ENCODE measurements around the gene LRRC30.
"Not testable (repeated sequence)": the region's sequence is repeated elsewhere in the genome, so short reads cannot be mapped to it uniquely, and the experiment has no call there.

Gene LRRC30

GRCh38 chr18:7230626-7231349, at the start of gene LRRC30:
TSS of gene LRRC30 (plus strand) at chr18:7231089. CDS start at chr18:7231139, 50 bp downstream.
- in situ Hi-C loops (cut with MboI; ENCODE audit: low sequenced_read_pairs), result loop anchor here (25.0 kb wide), 1 partner anchor 107 kb away; no protein-coding TSS in a partner anchor

DNA sequence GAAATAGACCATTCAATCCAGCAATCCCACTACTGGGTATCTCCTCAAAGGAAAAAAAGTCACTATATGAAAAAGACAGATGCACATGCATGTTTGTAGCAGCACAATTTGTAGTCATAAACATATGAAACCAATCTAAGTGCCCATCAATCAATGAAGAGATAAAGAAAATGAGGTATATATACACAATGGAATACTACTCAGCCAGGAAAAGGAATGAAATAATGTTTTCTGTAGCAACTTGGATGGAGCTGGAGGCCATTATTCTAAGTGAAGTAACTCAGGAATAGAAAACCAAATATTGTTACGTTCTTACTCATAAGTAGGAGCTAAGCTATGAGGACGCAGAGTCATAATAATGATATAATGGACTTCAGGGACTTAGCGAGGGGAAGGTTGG, 45.2 kb upstream of the LRRC30 start:
- in situ Hi-C loops (cut with MboI; ENCODE audit: low sequenced_read_pairs), result no loop called here

GRCh38 chr18:7190547-7191156, 40.2 kb upstream of the LRRC30 start:
- in situ Hi-C loops (cut with MboI; ENCODE audit: low sequenced_read_pairs), result no loop called here

- in situ Hi-C loops (cut with MboI; ENCODE audit: low sequenced_read_pairs), result no loop called here
Measured at GRCh38 chr18:7191736-7192135, 39.2 kb upstream of the LRRC30 start.

DNA sequence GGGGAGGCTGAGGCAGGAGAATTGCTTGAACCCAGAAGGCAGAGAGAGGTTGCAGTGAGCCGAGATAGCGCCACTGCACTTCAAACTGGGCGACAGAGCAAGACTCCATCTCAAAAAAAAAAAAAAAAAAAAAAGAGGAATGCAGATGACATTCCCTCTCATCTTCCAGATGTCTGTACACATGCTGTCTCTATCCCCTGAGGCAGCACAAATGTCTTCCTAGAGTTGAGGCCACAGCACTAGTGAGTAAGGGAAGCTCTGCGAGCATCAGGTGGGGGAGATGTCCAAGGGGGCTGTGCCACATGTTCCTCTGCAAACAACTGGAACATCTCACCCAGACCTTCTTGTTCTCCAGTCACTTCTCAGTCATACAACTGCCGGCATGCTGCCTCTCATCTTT, 35.6 kb upstream of the LRRC30 start:
- in situ Hi-C loops (cut with MboI; ENCODE audit: low sequenced_read_pairs), result no loop called here

DNA sequence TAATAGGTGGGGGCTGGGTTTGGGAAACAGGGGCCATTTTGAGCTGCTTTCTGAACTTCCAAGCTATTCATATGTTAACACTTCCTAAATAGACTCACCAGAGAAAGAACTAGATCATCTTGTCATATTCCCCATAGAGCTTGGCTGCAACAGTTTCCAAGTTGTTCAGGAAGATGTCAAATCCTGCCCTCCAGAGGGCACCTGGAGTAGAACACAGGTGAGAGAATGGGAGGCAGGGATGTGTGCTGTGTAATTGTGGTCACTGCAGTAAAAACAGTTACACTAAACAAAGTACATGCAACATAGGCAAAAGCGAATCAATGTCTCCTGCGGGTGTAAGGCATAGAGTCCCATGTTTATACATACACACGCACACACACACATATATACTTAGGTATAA, 34.5 kb upstream of the LRRC30 start:
- in situ Hi-C loops (cut with MboI; ENCODE audit: low sequenced_read_pairs), result no loop called here

DNA sequence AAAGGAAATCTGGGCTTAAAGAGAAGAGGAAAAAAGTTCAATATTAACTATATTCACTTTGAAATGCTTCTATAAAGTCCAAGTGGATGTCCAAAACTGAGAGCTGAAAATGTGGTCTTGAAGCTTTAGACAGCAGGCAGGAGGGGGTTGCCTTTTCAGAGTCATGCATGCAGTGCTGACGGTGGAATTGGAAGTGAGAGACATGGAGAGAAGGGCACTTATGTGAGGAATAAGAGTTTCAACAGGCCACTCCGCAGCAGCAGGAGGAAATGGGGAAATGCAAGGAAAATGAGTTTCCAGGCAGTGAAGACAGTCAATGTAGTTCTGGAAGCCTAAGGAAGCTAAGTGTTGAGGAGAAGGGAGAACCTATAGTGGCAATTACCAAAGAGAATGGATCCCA, 33.0 kb upstream of the LRRC30 start:
- in situ Hi-C loops (cut with MboI; ENCODE audit: low sequenced_read_pairs), result no loop called here

DNA sequence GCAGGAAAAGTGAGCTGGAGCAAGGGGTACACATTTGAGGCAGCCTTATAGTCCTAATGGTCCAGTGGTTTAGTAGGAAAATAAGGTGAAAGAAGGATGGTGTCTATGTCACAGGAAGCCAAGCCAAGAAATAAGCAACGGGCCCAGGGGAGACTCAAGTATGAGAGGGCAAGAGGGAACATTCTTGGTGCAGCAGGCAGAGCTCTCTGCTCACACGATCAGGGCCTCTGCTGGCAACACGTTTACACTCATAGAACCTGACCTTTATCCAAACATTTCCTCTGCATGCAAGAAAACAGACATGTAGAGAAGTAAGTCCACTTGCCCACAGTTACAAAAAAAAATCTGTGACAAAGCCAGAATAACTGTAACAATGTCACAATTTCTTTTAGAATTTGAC, 32.6 kb upstream of the LRRC30 start:
- in situ Hi-C loops (cut with MboI; ENCODE audit: low sequenced_read_pairs), result no loop called here

DNA sequence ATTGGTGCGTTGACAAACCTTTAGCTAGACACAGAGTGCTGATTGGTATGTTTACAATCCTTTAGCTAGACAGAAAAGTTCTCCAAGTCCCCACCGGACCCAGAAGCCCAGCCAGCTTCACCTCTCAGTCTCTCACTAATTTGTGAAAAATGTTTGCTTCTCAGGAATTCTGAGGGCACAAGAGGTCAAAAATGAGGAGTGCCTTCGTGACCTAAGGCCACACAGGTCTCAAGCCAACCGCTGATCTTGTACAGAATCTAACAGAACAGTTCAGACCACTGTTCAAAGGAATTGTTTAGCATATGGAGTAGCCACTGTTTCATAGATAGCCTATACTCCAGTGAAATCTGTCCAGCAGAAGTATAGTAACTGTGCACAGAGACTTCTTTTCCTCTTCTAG, 29.8 kb upstream of the LRRC30 start:
- in situ Hi-C loops (cut with MboI; ENCODE audit: low sequenced_read_pairs), result no loop called here

GRCh38 chr18:7202169-7202568, 28.7 kb upstream of the LRRC30 start:
- in situ Hi-C loops (cut with MboI; ENCODE audit: low sequenced_read_pairs), result no loop called here

- in situ Hi-C loops (cut with MboI; ENCODE audit: low sequenced_read_pairs), result not testable (repeated sequence)
Measured at GRCh38 chr18:7203601-7204000, 27.3 kb upstream of the LRRC30 start.

DNA sequence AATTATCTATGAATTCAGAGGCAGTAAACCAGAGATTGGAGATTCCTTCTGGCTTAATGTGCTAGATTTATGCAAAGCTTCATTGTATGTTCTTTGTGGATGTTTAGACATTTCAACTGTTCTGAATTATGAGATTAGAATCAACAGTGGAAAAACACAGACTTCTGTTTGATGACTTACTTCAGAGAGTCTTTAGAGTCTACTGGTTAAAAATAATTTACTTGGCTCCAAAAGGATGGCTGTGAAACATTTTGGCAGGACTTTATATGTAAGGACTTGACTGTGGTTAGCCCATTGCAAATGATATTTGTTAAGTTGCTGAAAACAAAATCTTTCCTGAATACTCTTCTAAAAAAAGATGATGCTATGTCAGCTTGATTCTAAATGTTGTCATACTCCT, 25.5 kb upstream of the LRRC30 start:
- in situ Hi-C loops (cut with MboI; ENCODE audit: low sequenced_read_pairs), result no loop called here

- in situ Hi-C loops (cut with MboI; ENCODE audit: low sequenced_read_pairs), result no loop called here
Measured at GRCh38 chr18:7206217-7206616, 24.7 kb upstream of the LRRC30 start.

GRCh38 chr18:7207366-7207915, 23.4 kb upstream of the LRRC30 start:
- in situ Hi-C loops (cut with MboI; ENCODE audit: low sequenced_read_pairs), result no loop called here

DNA sequence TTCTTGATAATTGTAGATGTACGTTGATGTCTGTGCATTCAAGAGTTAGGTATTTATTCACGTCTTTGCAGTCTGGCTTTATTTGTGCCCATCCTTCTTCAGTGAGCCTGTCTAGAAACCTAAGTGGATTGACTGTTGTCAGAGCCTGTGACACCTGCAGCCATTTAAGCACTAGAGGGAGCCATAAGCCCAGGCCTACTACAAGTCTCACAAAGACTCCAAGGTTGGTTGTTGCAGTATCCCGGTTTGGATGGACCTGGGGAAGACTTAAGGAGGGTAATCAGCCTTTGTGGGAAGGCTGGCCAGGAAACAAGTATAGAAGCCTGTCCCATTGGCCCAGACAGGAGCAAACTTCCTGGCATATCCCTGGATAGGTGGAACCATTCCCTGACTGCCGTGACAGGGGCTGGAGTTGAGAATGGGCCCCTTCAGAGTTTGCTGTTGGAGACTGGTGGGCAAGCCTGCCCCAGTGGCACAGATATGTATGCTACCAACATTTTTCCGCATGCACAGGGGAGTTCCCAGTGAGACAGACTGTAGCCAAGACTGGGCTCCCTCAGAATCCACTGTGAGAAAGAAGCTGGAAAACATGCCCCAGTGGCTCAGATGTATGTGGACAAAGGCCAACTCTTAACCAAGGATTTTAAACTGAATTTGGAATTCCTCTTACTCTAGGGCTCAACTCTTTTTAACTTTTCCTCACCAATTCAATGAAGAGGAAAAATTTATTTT, 9.3 kb upstream of the LRRC30 start:
- in situ Hi-C loops (cut with MboI; ENCODE audit: low sequenced_read_pairs), result no loop called here

GRCh38 chr18:7224198-7224597, 6.7 kb upstream of the LRRC30 start:
- in situ Hi-C loops (cut with MboI; ENCODE audit: low sequenced_read_pairs), result no loop called here

DNA sequence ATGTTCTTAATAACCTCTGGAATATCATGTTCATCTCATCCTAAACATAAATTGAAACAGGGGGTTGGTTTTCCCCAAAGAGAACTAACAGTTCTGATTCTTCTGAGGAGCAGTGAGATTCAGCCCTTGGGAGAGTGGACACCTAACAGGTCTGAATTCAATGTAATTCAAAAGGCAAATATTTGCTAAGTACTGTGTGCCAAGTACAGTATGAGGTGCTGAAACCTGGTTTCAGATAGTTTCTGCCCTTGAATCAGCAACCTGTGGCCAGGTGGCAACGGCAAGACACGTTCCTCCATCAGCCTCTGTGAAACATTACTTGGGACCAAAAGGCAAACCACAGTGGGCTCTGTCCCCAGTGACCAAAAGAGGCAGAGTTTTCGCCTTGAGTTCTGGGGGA, 1.3 kb downstream of the LRRC30 start:
- in situ Hi-C loops (cut with MboI; ENCODE audit: low sequenced_read_pairs), result loop anchor here (25.0 kb wide), 1 partner anchor 105 kb away; no protein-coding TSS in a partner anchor

DNA sequence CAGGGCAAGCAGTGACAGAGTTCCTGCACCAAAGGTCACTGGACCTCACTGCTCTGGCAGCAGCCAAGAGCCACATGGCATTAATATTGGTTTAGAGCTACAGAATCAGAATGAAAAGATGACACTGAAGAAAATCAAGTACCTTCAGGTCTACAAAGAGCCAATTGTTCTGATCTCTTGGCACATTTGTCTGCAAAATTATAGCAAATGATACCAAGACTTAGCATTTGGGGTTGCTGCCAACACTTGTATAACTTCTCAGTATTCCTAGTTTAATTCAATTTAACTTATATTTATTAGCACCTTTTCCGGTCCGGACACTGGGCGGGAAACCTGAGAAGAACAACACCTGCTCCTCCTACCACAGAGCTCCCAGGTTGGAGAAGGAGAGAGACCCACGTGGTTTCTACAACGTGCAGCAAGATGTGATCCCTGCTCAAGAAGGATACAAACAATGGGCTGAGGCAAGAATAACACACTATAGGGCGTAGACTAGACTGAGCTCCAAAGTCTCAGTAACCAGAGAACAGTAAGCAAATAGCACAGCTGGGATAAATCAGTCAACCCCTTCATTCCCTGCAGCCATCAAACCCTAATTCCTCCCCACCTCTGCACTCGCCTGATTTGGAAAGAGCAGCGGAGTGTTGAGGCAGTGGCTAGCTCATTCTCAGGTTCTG, 2.4 kb downstream of the LRRC30 start:
- in situ Hi-C loops (cut with MboI; ENCODE audit: low sequenced_read_pairs), result loop anchor here (25.0 kb wide), 1 partner anchor 104 kb away; no protein-coding TSS in a partner anchor

GRCh38 chr18:7234091-7234490, 3.2 kb downstream of the LRRC30 start:
- in situ Hi-C loops (cut with MboI; ENCODE audit: low sequenced_read_pairs), result loop anchor here (25.0 kb wide), 1 partner anchor 103 kb away; no protein-coding TSS in a partner anchor

- in situ Hi-C loops (cut with MboI; ENCODE audit: low sequenced_read_pairs), result loop anchor here (25.0 kb wide), 1 partner anchor 102 kb away; no protein-coding TSS in a partner anchor
Measured at GRCh38 chr18:7234956-7235355, 4.1 kb downstream of the LRRC30 start.

DNA sequence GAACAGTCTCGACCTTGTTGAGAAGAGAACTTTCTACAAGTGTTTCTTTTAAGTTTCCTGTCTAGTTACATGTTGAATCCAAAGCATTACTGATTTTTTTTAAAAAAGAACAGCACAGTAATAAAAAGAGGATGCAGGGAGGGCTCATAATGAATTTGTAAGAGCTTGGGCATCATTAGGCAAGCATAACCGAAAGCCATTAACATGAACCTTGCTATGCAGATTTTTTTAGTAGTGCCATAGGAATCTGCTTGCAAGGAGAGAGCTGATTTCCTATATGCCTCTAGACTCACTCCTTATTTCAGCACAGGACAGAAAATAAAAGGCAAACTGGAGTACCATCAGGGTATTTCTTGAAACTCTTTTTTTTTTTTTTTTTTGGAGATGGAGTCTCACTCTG, 5.2 kb downstream of the LRRC30 start:
- in situ Hi-C loops (cut with MboI; ENCODE audit: low sequenced_read_pairs), result loop anchor here (25.0 kb wide), 1 partner anchor 101 kb away; no protein-coding TSS in a partner anchor
